GM12878 (cell line): ENCODE data around the gene CNDP2. TPM values are rescaled to one million over a fixed set of nuclear protein-coding genes. Genes with fewer than 3 reads are reported as not detected.

ENCODE experiments used
- ATAC-seq: fragments of 200-7000 bp; cut with Tn5 transposase; 3 replicates; pipeline ENCODE4 v1.9.1; 2020; ENCODE audit warnings: mild to moderate bottlenecking, moderate library complexity
- BruUV-seq: library from RNA; stranded (reverse); fragments of 400-500 nt; replicated peaks from 2 replicates; lab custom pipeline; 2021; lab: Mats Ljungman, UMichigan
- CTCF ChIA-PET: fragments of 300-600 bp; sonication (Branson Sonifier 250); formaldehyde crosslinking; extraction: SDS; loops from one replicate; lab custom pipeline; 2021; ENCODE audit warnings: inconsistent platforms; lab: Yijun Ruan, JAX
- POLR2A ChIA-PET: fragments of 350-600 bp; formaldehyde crosslinking; extraction: SDS; loops from one replicate; lab custom pipeline; 2021; ENCODE audit warnings: inconsistent platforms; lab: Charles Lee
- RAD21 ChIA-PET: fragments of 300-600 bp; sonication (Branson Sonifier 250); formaldehyde crosslinking; loops from one replicate; lab custom pipeline; 2023; ENCODE audit warnings: antibody characterized with exemption; ENCODE audit not compliant: unreplicated experiment; lab: Charles Lee
- SMC1A ChIA-PET: fragments of 300-600 bp; sonication (Branson Sonifier 250); formaldehyde crosslinking; loops from one replicate; lab custom pipeline; 2023; ENCODE audit not compliant: unreplicated experiment, uncharacterized antibody; lab: Charles Lee
- DNase-seq: peaks from one replicate; pipeline ENCODE4 v3.0.0-alpha.2; 2011; ENCODE audit warnings: low read depth, low spot score
- FAIRE-seq: peaks from 3 replicates; lab custom pipeline; 2011; peaks lifted over from hg19 to GRCh38; lab: Jason Lieb, UNC
- H2AFZ ChIP-seq: 2 replicates; pipeline ENCODE4 v1.6.0; 2011; ENCODE audit warnings: low read depth, low read length, control low read depth; ENCODE audit not compliant: control insufficient read depth
- H3K27ac ChIP-seq: 2 replicates; pipeline ENCODE4 v1.5.1; 2011; ENCODE audit warnings: control low read depth; ENCODE audit not compliant: control insufficient read depth, insufficient read depth
- H3K27me3 ChIP-seq, 2 experiments: replicated peaks in 1 of 2; 2 replicates each; pipeline versions ENCODE4 v1.6.0 to v1.6.1; 2011; ENCODE audit warnings: low read length in 1 of 2; ENCODE audit not compliant: control insufficient read depth in 2 of 2, insufficient read depth in 2 of 2
- H3K36me3 ChIP-seq, 2 experiments: 2 replicates each; pipeline ENCODE4 v1.5.1; 2011; ENCODE audit warnings: low read length in 1 of 2; ENCODE audit not compliant: control insufficient read depth in 2 of 2, insufficient read depth in 2 of 2
- H3K4me1 ChIP-seq: 2 replicates; pipeline ENCODE4 v1.6.1; 2011; ENCODE audit warnings: mild to moderate bottlenecking, low read length, moderate library complexity, mixed read lengths; ENCODE audit not compliant: control insufficient read depth, insufficient read depth
- H3K4me2 ChIP-seq: 2 replicates; pipeline ENCODE4 v1.6.0; 2011; ENCODE audit warnings: control low read depth; ENCODE audit not compliant: control insufficient read depth, insufficient read depth
- H3K4me3 ChIP-seq: fragments of 200-600 bp; sonication (generic); 2 replicates; pipeline ENCODE4 v1.5.1; 2016
- H3K79me2 ChIP-seq: 2 replicates; pipeline ENCODE4 v1.6.0; 2011; ENCODE audit warnings: low read length; ENCODE audit not compliant: control insufficient read depth, insufficient read depth
- H3K9ac ChIP-seq: 2 replicates; pipeline ENCODE4 v1.8.0; 2011; ENCODE audit warnings: low read length, control low read depth, mixed read lengths; ENCODE audit not compliant: control insufficient read depth, insufficient read depth
- H3K9me3 ChIP-seq: replicated peaks from 3 replicates; pipeline ENCODE4 v1.5.1; 2011; ENCODE audit warnings: mild to moderate bottlenecking, low read length; ENCODE audit not compliant: control insufficient read depth, insufficient read depth
- H4K20me1 ChIP-seq: 2 replicates; pipeline ENCODE4 v1.6.0; 2011; ENCODE audit not compliant: control insufficient read depth, insufficient read depth
- ATF2 ChIP-seq: IDR thresholded peaks from 2 replicates; pipeline ENCODE4 v1.6.1; 2012; ENCODE audit warnings: low read length, inconsistent platforms
- BACH1 ChIP-seq: fragments of 450-650 bp; IDR thresholded peaks from 2 replicates; pipeline ENCODE4 v1.6.1; 2017; ENCODE audit warnings: mild to moderate bottlenecking, borderline replicate concordance
- BCL11A ChIP-seq: IDR thresholded peaks from 2 replicates; pipeline ENCODE4 v1.6.1; 2011; ENCODE audit warnings: low read depth, low read length
- BHLHE40 ChIP-seq, 2 experiments: fragments of 450-650 bp in 1 of 2; IDR thresholded peaks; 2 replicates each; pipeline ENCODE4 v1.6.1; 2011 to 2017; ENCODE audit warnings: low read depth in 2 of 2, borderline replicate concordance in 1 of 2, improper control_type of control experiment in 1 of 2, low read length in 1 of 2, mild to moderate bottlenecking in 1 of 2
- HCFC1 ChIP-seq: fragments of 150-350 bp; IDR thresholded peaks from 2 replicates; pipeline ENCODE4 v1.6.1; 2014; ENCODE audit warnings: low read length
- NR2F1 ChIP-seq: fragments of 450-650 bp; conservative IDR thresholded peaks from 2 replicates; pipeline ENCODE4 v1.6.1; 2017; ENCODE audit warnings: mild to moderate bottlenecking
- SREBF2 ChIP-seq: IDR thresholded peaks from 2 replicates; pipeline ENCODE4 v1.6.1; 2012; ENCODE audit warnings: mild to moderate bottlenecking, low read length
- SUZ12 ChIP-seq: fragments of 200-600 bp; sonication (generic); IDR thresholded peaks from one replicate; pipeline ENCODE4 v1.6.1; 2018; ENCODE audit warnings: antibody characterized with exemption, mild to moderate bottlenecking; ENCODE audit not compliant: unreplicated experiment
- ZBED1 ChIP-seq: IDR thresholded peaks from 2 replicates; pipeline ENCODE4 v1.6.1; 2016; ENCODE audit warnings: borderline replicate concordance
- WGBS: methylation state at CpG from one replicate; pipeline ENCODE4 v1.1.6; 2016; ENCODE audit warnings: low lambda C conversion rate; ENCODE audit not compliant: insufficient replicate concordance, insufficient coverage; ENCODE audit errors: missing lambda C conversion rate; 5-methylcytosine and 5-hydroxymethylcytosine counted together
- in situ Hi-C: fragments of 300-500 bp; cut with MboI; formaldehyde crosslinking; loops from 9 replicates; pipeline ENCODE4 v1.14.3; 2018; ENCODE audit warnings: mixed read lengths
- intact Hi-C: fragments of 100-400 bp; cut with micrococcal nuclease; formaldehyde crosslinking; loops from one replicate; pipeline ENCODE4 v1.14.2; 2022; ENCODE audit not compliant: unreplicated experiment
- polyA plus RNA-seq, 11 experiments: library from polyadenylated mRNA; depleted of rRNA in 4 of 11; unstranded in 6 of 11; stranded (reverse) in 5 of 11; fragments of >200 nt; fragmentation: Nextera tagmentation in 4 of 11; fragmentation: Illumina TruSeq in 1 of 11; extraction: Ambion mirVana in 4 of 11; extraction: Trizol in 1 of 11; gene quantifications; 1 replicate in 1 of 11; 2 replicates in 10 of 11; pipeline versions ENCODE4 v1.2.1 to v1.2.3, GENCODE V29; 2011 to 2016; ENCODE audit warnings: inconsistent platforms in 2 of 11, missing spikeins in 2 of 11, low read depth in 1 of 11
- total RNA-seq, 4 experiments: library from RNA; depleted of rRNA in 3 of 4; stranded (reverse); fragments of >200 nt in 3 of 4; fragmentation: Illumina TruSeq in 1 of 4; extraction: Trizol in 1 of 4; gene quantifications; 2 replicates each; pipeline versions ENCODE4 v1.2.1 to v1.2.3, GENCODE V29; 2013 to 2021
- TF ChIP-seq, protein P1 (sequence below): fragments of 450-650 bp; IDR thresholded peaks from 2 replicates; pipeline ENCODE4 v1.6.1; 2016; ENCODE audit warnings: mild to moderate bottlenecking, moderate library complexity, borderline replicate concordance
- TF ChIP-seq, protein P2 (sequence below): IDR thresholded peaks from 2 replicates; pipeline ENCODE4 v1.6.1; 2011; ENCODE audit warnings: mild to moderate bottlenecking, low read depth, low read length, moderate library complexity; ENCODE audit not compliant: insufficient replicate concordance

The CNDP2 gene
- total and polyA plus RNA-seq, 10 of the 15 experiments (the other 5 are each of a cell fraction or from before 2014, with no cell fraction given), result 63.5 to 213 (median 158) TPM

DNA sequence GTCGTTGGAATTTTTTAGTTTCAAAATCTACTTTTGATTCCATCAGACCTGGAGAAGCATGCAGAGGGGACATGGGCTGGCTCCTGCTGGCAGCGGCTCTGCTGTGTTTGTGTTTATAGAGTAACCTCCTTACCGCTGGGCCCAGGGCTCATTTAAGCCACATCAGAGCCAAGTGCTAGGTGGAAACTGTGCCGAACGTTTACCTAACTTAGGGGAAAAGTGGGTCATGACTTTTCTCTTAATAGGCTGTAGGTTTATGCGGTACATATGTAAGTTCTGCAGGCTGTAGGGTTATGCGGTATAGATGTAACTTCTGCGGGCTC is 17.7 kb downstream of the CNDP2 start:
- POLR2A ChIA-PET, result no interaction called here
- Histone ChIP-seq H4K20me1 (no peaks in the 10 kb centered on the region; the same call in 1 of the 2 replicates), H3K9ac (no peak overlapping the region), H2AFZ (no peak overlapping the region)
- no peak for ATAC-seq
- DNase-seq, result no peak
- SMC1A ChIA-PET, result no interaction called here
- TF ChIP-seq, protein P1, sequence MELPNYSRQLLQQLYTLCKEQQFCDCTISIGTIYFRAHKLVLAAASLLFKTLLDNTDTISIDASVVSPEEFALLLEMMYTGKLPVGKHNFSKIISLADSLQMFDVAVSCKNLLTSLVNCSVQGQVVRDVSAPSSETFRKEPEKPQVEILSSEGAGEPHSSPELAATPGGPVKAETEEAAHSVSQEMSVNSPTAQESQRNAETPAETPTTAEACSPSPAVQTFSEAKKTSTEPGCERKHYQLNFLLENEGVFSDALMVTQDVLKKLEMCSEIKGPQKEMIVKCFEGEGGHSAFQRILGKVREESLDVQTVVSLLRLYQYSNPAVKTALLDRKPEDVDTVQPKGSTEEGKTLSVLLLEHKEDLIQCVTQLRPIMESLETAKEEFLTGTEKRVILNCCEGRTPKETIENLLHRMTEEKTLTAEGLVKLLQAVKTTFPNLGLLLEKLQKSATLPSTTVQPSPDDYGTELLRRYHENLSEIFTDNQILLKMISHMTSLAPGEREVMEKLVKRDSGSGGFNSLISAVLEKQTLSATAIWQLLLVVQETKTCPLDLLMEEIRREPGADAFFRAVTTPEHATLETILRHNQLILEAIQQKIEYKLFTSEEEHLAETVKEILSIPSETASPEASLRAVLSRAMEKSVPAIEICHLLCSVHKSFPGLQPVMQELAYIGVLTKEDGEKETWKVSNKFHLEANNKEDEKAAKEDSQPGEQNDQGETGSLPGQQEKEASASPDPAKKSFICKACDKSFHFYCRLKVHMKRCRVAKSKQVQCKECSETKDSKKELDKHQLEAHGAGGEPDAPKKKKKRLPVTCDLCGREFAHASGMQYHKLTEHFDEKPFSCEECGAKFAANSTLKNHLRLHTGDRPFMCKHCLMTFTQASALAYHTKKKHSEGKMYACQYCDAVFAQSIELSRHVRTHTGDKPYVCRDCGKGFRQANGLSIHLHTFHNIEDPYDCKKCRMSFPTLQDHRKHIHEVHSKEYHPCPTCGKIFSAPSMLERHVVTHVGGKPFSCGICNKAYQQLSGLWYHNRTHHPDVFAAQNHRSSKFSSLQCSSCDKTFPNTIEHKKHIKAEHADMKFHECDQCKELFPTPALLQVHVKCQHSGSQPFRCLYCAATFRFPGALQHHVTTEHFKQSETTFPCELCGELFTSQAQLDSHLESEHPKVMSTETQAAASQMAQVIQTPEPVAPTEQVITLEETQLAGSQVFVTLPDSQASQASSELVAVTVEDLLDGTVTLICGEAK, result no peak
- TF ChIP-seq ATF2 (no peak), BCL11A (no peak), BHLHE40 (IDR thresholded peaks at IDR 0.05; ENCODE audit: borderline replicate concordance in 1 of 2, low read depth in 2 of 2, low read length in 1 of 2) (no peak), HCFC1 (no peak), SREBF2 (no peak), ZBED1 (no peak), BACH1 (no peak), NR2F1 (no peak), SUZ12 (no peak)
- TF ChIP-seq, protein P2, sequence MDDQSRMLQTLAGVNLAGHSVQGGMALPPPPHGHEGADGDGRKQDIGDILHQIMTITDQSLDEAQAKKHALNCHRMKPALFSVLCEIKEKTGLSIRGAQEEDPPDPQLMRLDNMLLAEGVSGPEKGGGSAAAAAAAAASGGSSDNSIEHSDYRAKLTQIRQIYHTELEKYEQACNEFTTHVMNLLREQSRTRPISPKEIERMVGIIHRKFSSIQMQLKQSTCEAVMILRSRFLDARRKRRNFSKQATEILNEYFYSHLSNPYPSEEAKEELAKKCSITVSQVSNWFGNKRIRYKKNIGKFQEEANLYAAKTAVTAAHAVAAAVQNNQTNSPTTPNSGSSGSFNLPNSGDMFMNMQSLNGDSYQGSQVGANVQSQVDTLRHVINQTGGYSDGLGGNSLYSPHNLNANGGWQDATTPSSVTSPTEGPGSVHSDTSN, result no peak
- TF ChIP-seq, all 136 proteins: peak for 0
- in situ Hi-C loops, result no loop called here
- Histone ChIP-seq H3K4me1 (no peaks in the 10 kb centered on the region), H3K36me3 (peaks cover 45 to 48% of the 10 kb centered on the region in 2 experiments), H3K79me2 (no peaks in the 10 kb centered on the region), H3K27ac (no peak overlapping the region), H3K27me3 (no peaks in the 10 kb centered on the region), H3K4me3 (no peak overlapping the region), H3K9me3 (no peaks in the 10 kb centered on the region), H3K4me2 (no peak overlapping the region)
- intact Hi-C loops, result no loop called here
- RAD21 ChIA-PET, result no interaction called here
- BruUV-seq, result no TSS peak
- CTCF ChIA-PET, result no interaction called here
- WGBS, result 93% methylated on average over 8 of the region's 8 CpGs
- no peak for FAIRE-seq
